ENCODE results near the gene HEPH. TPM values are rescaled to one million over a fixed set of nuclear protein-coding genes. Genes with fewer than 3 reads are reported as not detected.

The HEPH gene
- total and polyA plus RNA-seq, 2 of the 8 experiments (the other 6 are each of a cell fraction or from before 2014, with no cell fraction given): 20.2 to 41.4 TPM

DNA sequence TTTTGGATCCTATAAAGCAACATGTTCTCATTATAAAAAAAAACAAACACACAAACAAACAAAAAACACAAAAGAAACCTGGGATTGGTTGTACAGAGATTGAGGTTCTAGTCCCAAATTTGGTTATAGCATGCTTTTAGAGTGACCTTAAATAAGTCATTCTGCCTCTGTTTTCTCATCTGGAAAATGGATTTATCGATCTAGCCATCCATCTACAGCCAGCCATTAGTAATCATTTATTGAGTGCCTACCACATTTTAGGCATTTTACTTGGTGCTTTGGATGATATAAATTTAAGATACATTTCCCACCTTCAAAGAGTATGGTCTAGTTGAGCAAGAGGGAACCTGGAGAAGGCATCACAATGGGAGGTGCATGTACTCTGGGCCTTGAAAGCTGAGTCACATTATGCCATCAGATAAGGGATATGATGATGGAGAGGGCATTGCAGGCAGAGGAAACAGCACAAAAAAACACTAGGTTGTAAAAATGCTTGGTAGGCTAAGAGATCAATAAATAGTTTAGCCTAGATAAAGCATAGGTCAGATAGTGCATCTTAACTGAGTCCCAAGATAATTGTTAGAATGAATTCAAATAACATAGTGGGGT, 91.4 kb downstream of the HEPH start (continued):
- TF ChIP-seq JUN (IDR thresholded peaks at IDR 0.05; ENCODE audit: low read depth, low read length): no peak
- TF ChIP-seq BRCA1 (IDR thresholded peaks at IDR 0.05; ENCODE audit: low read depth, low read length): no peak
- no peak for TF ChIP-seq SIRT6 (IDR thresholded peaks at IDR 0.05; ENCODE audit: low read length)
- no peak for TF ChIP-seq CHD2 (IDR thresholded peaks at IDR 0.05; ENCODE audit: low read length)
- no peak for TF ChIP-seq NANOG (IDR thresholded peaks at IDR 0.05; ENCODE audit: insufficient read depth, low read depth, low read length, poor library complexity, severe bottlenecking)
- no peak for TF ChIP-seq GABPA (IDR thresholded peaks at IDR 0.05; ENCODE audit: borderline replicate concordance, insufficient read depth, low read length)
- TF ChIP-seq TCF12 (IDR thresholded peaks at IDR 0.05; ENCODE audit: low read depth, low read length): no peak
- TF ChIP-seq TAF1 (IDR thresholded peaks at IDR 0.05; ENCODE audit: low read depth, low read length): no peak
- no peak for TF ChIP-seq PHF8 (conservative IDR thresholded peaks at IDR 0.05; ENCODE audit: low read depth, low read length)
